Measurements from ENCODE around the gene TRMT44. TPM values are rescaled to one million over a fixed set of nuclear protein-coding genes. Genes with fewer than 3 reads are reported as not detected.

TRMT44 gene
- total and polyA plus RNA-seq, 2 of the 13 experiments (the other 11 are each of a cell fraction or from before 2014, with no cell fraction given), result 5.8 to 8.6 TPM

DNA sequence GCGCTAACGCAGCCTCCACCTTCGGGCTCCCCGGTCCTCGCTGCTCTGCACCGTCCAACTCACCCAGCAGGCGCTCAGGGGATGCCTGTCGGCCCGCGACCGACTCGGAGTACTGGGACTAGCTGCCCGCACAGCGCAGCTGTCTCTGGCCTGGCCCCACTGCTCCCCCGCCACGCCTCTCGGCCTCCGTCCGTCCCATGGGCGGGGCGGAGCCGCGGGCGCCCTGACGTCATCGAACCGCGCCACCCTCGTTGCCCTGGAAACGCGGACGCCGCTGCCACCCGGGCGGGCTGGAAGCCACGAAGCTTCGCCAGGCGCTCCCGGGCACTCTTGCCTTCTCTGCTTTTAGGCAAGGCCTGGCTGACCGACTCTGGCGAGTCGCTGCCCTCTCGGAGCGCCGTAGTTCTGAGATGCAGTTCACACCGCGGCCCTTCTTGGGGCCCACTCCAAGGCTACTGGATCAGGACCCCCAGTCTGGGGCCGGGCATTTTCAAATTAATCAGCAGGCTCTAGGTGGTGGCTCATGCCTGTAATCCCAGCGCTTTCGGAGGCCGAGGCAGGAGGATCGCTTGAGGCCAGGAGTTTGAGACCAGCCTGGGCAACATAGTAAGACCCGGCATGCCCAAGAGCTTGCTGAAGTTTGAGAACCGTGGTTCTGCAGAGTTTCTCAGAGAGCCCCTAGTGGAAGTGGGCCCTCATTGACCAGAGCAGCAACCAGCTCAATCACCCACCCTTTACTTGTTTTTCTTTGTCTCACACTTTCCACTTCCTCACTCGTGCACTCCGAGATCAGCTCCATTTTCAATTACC lies 12.1 kb upstream of the TRMT44 start:
- DNase-seq (ENCODE audit: low spot score), result peak; percentile 67
- peak overlapping the region; percentile 79 for H3K9ac ChIP-seq (ENCODE audit: insufficient read depth, low read depth, low read length)
- ATAC-seq, result peak; percentile 97
- no TSS peak for BruUV-seq (replicated peaks)
- no peaks in the 10 kb centered on the region for H3K36me3 ChIP-seq (replicated peaks in 1 of 2; ENCODE audit: control insufficient read depth in 1 of 2, insufficient read depth in 2 of 2, low read length in 2 of 2)
- 5% methylated on average over 8 of the region's 56 CpGs for WGBS (ENCODE audit: low lambda C conversion rate)
- H3K4me3 ChIP-seq (replicated peaks in 1 of 3; ENCODE audit: insufficient read depth in 1 of 3, low read depth in 2 of 3, low read length in 3 of 3), result peak overlapping the region; percentile 77 to 91 (median 79)
- no peaks in the 10 kb centered on the region for H4K20me1 ChIP-seq (ENCODE audit: insufficient read depth, low read length)
- H3K27me3 ChIP-seq (ENCODE audit: control insufficient read depth in 1 of 2, insufficient read depth in 2 of 2, low read length in 2 of 2), result no peaks in the 10 kb centered on the region; a peak in 1 of 5 replicates
- POLR2A ChIA-PET, result interaction anchor here (0.7 to 2.9 kb wide), 3 partner anchors 10 to 161 kb away, joined by 3 to 30 read pairs (median 3); partner anchors contain the start of genes ACOX3 and TRMT44
- peak; percentile 42 for FAIRE-seq
- no peaks in the 10 kb centered on the region for H3K9me3 ChIP-seq (ENCODE audit: low read length)
- H3K4me2 ChIP-seq (ENCODE audit: low read depth, low read length), result peak overlapping the region; percentile 99
- H3K27ac ChIP-seq (ENCODE audit: extremely low read length, insufficient read depth, low read length), result peak overlapping the region; percentile 70
- H2AFZ ChIP-seq (ENCODE audit: low read length), result no peak overlapping the region
- CTCF ChIA-PET (ENCODE audit: low intra/inter-chr PET ratio, low total read pairs), result no interaction called here
- peaks cover 15% of the 10 kb centered on the region for H3K4me1 ChIP-seq (ENCODE audit: insufficient read depth, low read length)
- in situ Hi-C loops (cut with HindIII; ENCODE audit: extremely low pct_ligation_motif_present, low pct_unique_long_range_greater_than_20kb) (no loop called here), intact Hi-C loops (cut with micrococcal nuclease; ENCODE audit: unreplicated experiment) (no loop called here)
- no peaks in the 10 kb centered on the region for H3K79me2 ChIP-seq (ENCODE audit: insufficient read depth, low read length)
- TF ChIP-seq, protein P1, sequence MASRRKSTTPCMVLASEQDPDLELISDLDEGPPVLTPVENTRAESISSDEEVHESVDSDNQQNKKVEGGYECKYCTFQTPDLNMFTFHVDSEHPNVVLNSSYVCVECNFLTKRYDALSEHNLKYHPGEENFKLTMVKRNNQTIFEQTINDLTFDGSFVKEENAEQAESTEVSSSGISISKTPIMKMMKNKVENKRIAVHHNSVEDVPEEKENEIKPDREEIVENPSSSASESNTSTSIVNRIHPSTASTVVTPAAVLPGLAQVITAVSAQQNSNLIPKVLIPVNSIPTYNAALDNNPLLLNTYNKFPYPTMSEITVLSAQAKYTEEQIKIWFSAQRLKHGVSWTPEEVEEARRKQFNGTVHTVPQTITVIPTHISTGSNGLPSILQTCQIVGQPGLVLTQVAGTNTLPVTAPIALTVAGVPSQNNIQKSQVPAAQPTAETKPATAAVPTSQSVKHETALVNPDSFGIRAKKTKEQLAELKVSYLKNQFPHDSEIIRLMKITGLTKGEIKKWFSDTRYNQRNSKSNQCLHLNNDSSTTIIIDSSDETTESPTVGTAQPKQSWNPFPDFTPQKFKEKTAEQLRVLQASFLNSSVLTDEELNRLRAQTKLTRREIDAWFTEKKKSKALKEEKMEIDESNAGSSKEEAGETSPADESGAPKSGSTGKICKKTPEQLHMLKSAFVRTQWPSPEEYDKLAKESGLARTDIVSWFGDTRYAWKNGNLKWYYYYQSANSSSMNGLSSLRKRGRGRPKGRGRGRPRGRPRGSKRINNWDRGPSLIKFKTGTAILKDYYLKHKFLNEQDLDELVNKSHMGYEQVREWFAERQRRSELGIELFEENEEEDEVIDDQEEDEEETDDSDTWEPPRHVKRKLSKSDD (CRISPR knock-in tag; IDR thresholded peaks at IDR 0.05; ENCODE audit: low read depth), result 0 out of 2 replicates have a peak, but pooled peaks have one; percentile 39
- TF ChIP-seq SMYD3 (CRISPR knock-in tag; IDR thresholded peaks at IDR 0.05) (no peak), HOXA7 (CRISPR knock-in tag; IDR thresholded peaks at IDR 0.05) (no peak), ARNT2 (CRISPR knock-in tag; IDR thresholded peaks at IDR 0.05; ENCODE audit: low read depth) (peak; percentile 70; the same call in 1 of the 2 replicates), SRSF4 (IDR thresholded peaks at IDR 0.05; ENCODE audit: low read depth, low read length, poor library complexity, severe bottlenecking) (no peak)
- TF ChIP-seq, protein P2, sequence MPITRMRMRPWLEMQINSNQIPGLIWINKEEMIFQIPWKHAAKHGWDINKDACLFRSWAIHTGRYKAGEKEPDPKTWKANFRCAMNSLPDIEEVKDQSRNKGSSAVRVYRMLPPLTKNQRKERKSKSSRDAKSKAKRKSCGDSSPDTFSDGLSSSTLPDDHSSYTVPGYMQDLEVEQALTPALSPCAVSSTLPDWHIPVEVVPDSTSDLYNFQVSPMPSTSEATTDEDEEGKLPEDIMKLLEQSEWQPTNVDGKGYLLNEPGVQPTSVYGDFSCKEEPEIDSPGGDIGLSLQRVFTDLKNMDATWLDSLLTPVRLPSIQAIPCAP (CRISPR knock-in tag; IDR thresholded peaks at IDR 0.05; ENCODE audit: low read depth), result no peak
- TF ChIP-seq, protein P3, sequence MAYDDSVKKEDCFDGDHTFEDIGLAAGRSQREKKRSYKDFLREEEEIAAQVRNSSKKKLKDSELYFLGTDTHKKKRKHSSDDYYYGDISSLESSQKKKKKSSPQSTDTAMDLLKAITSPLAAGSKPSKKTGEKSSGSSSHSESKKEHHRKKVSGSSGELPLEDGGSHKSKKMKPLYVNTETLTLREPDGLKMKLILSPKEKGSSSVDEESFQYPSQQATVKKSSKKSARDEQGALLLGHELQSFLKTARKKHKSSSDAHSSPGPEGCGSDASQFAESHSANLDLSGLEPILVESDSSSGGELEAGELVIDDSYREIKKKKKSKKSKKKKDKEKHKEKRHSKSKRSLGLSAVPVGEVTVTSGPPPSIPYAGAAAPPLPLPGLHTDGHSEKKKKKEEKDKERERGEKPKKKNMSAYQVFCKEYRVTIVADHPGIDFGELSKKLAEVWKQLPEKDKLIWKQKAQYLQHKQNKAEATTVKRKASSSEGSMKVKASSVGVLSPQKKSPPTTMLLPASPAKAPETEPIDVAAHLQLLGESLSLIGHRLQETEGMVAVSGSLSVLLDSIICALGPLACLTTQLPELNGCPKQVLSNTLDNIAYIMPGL (CRISPR knock-in tag; IDR thresholded peaks at IDR 0.05; ENCODE audit: borderline replicate concordance in 1 of 2, low read depth in 1 of 2), result peak in 1 of 2 experiments; percentile 83; a peak in 2 of 4 replicates
- TF ChIP-seq, protein P4, sequence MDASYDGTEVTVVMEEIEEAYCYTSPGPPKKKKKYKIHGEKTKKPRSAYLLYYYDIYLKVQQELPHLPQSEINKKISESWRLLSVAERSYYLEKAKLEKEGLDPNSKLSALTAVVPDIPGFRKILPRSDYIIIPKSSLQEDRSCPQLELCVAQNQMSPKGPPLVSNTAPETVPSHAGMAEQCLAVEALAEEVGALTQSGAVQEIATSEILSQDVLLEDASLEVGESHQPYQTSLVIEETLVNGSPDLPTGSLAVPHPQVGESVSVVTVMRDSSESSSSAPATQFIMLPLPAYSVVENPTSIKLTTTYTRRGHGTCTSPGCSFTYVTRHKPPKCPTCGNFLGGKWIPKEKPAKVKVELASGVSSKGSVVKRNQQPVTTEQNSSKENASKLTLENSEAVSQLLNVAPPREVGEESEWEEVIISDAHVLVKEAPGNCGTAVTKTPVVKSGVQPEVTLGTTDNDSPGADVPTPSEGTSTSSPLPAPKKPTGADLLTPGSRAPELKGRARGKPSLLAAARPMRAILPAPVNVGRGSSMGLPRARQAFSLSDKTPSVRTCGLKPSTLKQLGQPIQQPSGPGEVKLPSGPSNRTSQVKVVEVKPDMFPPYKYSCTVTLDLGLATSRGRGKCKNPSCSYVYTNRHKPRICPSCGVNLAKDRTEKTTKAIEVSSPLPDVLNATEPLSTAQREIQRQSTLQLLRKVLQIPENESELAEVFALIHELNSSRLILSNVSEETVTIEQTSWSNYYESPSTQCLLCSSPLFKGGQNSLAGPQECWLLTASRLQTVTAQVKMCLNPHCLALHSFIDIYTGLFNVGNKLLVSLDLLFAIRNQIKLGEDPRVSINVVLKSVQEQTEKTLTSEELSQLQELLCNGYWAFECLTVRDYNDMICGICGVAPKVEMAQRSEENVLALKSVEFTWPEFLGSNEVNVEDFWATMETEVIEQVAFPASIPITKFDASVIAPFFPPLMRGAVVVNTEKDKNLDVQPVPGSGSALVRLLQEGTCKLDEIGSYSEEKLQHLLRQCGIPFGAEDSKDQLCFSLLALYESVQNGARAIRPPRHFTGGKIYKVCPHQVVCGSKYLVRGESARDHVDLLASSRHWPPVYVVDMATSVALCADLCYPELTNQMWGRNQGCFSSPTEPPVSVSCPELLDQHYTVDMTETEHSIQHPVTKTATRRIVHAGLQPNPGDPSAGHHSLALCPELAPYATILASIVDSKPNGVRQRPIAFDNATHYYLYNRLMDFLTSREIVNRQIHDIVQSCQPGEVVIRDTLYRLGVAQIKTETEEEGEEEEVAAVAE (CRISPR knock-in tag; IDR thresholded peaks at IDR 0.05; ENCODE audit: borderline replicate concordance), result peak; percentile 28; the same call in 1 of the 2 replicates
- TF ChIP-seq, protein P5, sequence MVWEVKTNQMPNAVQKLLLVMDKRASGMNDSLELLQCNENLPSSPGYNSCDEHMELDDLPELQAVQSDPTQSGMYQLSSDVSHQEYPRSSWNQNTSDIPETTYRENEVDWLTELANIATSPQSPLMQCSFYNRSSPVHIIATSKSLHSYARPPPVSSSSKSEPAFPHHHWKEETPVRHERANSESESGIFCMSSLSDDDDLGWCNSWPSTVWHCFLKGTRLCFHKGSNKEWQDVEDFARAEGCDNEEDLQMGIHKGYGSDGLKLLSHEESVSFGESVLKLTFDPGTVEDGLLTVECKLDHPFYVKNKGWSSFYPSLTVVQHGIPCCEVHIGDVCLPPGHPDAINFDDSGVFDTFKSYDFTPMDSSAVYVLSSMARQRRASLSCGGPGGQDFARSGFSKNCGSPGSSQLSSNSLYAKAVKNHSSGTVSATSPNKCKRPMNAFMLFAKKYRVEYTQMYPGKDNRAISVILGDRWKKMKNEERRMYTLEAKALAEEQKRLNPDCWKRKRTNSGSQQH (CRISPR knock-in tag; IDR thresholded peaks at IDR 0.05; ENCODE audit: low read depth), result peak; percentile 74; the same call in 1 of the 2 replicates
